DND-41 (cell line): Measurements from ENCODE around the gene SS18L1.

Experiments used
- CTCF ChIP-seq: IDR thresholded peaks from 2 replicates; pipeline ENCODE4 v1.5.1; 2012; ENCODE audit warnings: borderline replicate concordance, low read length, moderate library complexity, mild to moderate bottlenecking; ENCODE audit not compliant: poor library complexity, severe bottlenecking; ENCODE audit errors: extremely low read depth
- EZH2 ChIP-seq: IDR thresholded peaks from 3 replicates; pipeline ENCODE4 v1.6.1; 2012; ENCODE audit warnings: borderline replicate concordance, low read depth, mild to moderate bottlenecking, moderate library complexity, low read length, inconsistent platforms; ENCODE audit not compliant: severe bottlenecking

- TF ChIP-seq CTCF = no peak
- TF ChIP-seq EZH2 = no peak
These were observed 39.9 kb upstream of the SS18L1 start for GRCh38 chr20:62103508-62104233.
